Activated CD8-positive, alpha-beta T cell treated with anti-CD3 and anti-CD28 coated beads, Interleukin-2, amount 10 ng/mL, durations not matched to agents 7 days and 5 days (primary cell): ENCODE data around the gene AXIN1. TPM values are rescaled to one million over a fixed set of nuclear protein-coding genes. Genes with fewer than 3 reads are reported as not detected.
"Not testable (repeated sequence)": the region's sequence is repeated elsewhere in the genome, so short reads cannot be mapped to it uniquely, and the experiment has no call there.

Experiments used
- ATAC-seq: fragments of 150-1000 bp; cut with Tn5 transposase; one replicate; pipeline ENCODE4 v1.10.0; 2021; ENCODE audit warnings: moderate library complexity
- CTCF ChIA-PET: fragments of 350-600 bp; sonication (Branson Sonifier 250); formaldehyde crosslinking; loops from one replicate; lab custom pipeline; 2021; ENCODE audit warnings: antibody characterized with exemption; lab: Charles Lee
- POLR2A ChIA-PET: fragments of 350-600 bp; sonication (Branson Sonifier 250); formaldehyde crosslinking; loops from one replicate; lab custom pipeline; 2021; ENCODE audit warnings: antibody characterized with exemption; lab: Charles Lee
- DNase-seq: peaks from one replicate; pipeline ENCODE4 v3.0.0-alpha.2; 2020
- H3K27ac Mint-ChIP-seq: one replicate; pipeline ENCODE4 v1.8.0; 2021; ENCODE audit warnings: mild to moderate bottlenecking, mixed read lengths
- H3K27me3 Mint-ChIP-seq: one replicate; pipeline ENCODE4 v1.8.0; 2021; ENCODE audit warnings: low read depth, mixed read lengths
- H3K36me3 Mint-ChIP-seq: one replicate; pipeline ENCODE4 v1.8.0; 2021; ENCODE audit warnings: low read depth, mixed read lengths
- H3K4me1 Mint-ChIP-seq: one replicate; pipeline ENCODE4 v1.8.0; 2021; ENCODE audit warnings: low read depth, mixed read lengths
- H3K4me3 Mint-ChIP-seq: one replicate; pipeline ENCODE4 v1.8.0; 2021; ENCODE audit warnings: mild to moderate bottlenecking, mixed read lengths
- H3K9me3 Mint-ChIP-seq: one replicate; pipeline ENCODE4 v1.8.0; 2022; ENCODE audit warnings: mixed read lengths; ENCODE audit not compliant: insufficient read depth
- total RNA-seq, 2 experiments: library from RNA; stranded (reverse); gene quantifications; one replicate each; pipeline ENCODE4 v1.2.3, GENCODE V29; 2021

AXIN1 gene
- total RNA-seq, 2 experiments from 2014 or later = 25.1 to 26.1 TPM

DNA sequence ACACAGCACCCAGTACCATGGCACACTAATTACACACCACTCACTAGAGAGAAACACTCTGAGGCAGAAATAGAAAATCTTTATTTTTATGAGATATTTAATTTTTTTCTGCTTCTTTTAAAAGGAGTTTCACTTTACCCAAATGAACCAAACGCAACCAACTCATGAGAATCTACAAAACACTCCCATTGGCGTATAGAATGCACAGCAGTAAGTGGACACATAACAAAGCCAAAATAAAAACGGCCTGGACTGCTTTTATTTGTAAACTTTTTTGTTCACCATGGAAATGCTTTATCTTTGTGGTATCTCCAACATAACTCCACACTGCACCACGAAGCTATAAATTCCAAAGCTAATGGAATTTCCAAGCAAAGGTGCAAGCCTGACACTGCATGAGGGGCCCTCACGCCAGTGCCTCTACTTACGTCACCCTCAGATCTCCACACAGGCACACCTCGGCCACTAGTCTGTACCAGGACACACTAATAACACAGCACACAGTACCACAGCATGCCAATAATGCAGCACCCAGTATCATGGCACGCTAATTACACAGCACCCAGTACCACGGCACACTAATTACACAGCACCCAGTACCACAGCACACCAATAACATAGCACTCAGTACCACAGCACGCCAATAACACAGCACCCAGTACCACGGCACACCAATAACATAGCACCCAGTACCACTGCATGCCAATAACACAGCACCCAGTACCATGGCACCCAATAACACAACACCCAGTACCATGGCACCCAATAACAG, 17.5 kb downstream of the AXIN1 start:
- H3K27ac Mint-ChIP-seq, POLR2A ChIA-PET, H3K9me3 Mint-ChIP-seq, ATAC-seq, H3K27me3 Mint-ChIP-seq, H3K4me3 Mint-ChIP-seq, DNase-seq, H3K36me3 Mint-ChIP-seq, CTCF ChIA-PET: not testable (repeated sequence)
- peaks cover 19% of the 10 kb centered on the region for H3K4me1 Mint-ChIP-seq

DNA sequence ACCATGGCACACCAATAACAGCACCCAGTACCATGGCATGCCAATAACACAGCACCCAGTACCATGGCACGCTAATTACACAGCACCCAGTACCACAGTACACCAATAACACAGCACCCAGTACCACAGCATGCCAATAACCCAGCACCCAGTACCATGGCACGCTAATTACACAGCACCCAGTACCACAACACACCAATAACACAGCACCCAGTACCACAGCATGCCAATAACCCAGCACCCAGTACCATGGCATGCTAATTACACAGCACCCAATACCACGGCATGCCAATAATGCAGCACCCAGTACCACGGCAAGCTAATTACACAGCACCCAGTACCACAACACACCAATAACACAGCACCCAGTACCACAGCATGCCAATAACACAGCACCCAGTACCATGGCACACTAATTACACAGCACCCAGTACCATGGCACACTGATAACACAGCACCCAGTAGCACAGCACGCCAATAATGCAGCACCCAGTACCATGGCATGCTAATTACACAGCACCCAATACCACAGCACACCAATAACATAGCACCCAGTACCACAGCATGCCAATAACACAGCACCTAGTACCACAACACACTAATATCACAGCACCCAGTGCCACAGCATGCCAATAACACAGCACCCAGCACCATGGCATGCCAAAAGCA, 18.2 kb downstream of the AXIN1 start:
- DNase-seq, POLR2A ChIA-PET, H3K9me3 Mint-ChIP-seq, H3K36me3 Mint-ChIP-seq, H3K4me3 Mint-ChIP-seq, ATAC-seq, H3K27me3 Mint-ChIP-seq, H3K27ac Mint-ChIP-seq, CTCF ChIA-PET: not testable (repeated sequence)
- H3K4me1 Mint-ChIP-seq = peaks cover 14% of the 10 kb centered on the region

DNA sequence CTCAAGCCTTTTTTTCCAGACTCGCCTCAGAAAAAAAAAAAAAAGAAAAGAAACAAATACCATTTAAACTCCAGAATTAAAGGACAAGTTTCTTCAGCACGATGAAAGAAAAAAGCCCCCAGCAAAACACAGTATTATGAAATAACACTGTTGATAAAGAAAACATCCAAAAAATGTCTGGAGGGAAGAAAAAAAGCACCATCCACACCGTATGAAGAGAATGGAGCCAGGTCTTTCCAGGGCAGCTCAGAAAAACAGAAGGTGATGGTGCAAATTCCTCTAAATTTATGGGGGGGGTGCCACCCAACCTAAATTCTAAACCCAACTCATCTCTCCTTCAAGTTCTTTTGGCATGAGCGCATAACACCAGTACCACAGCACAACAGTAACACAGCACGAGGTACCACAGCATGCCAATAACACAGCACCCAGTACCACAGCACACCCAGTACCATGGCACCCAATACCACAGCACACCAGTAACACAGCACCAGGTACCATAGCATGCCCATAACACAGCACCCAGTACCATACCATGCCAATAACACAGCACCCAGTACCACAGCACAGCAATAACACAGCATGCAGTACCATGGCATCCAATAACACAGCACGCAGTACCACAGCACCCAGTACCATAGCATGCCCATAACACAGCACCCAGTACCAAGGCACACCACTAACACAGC, 19.0 kb downstream of the AXIN1 start:
- Mint-ChIP-seq H3K27ac (no peak overlapping the region), H3K9me3 (no peaks in the 10 kb centered on the region), H3K4me3 (no peak overlapping the region), H3K4me1 (peaks cover 10% of the 10 kb centered on the region), H3K27me3 (no peaks in the 10 kb centered on the region), H3K36me3 (peaks cover 4% of the 10 kb centered on the region)
- ChIA-PET CTCF (no interaction called here), POLR2A (no interaction called here)
- ATAC-seq = no peak
- DNase-seq = no peak

DNA sequence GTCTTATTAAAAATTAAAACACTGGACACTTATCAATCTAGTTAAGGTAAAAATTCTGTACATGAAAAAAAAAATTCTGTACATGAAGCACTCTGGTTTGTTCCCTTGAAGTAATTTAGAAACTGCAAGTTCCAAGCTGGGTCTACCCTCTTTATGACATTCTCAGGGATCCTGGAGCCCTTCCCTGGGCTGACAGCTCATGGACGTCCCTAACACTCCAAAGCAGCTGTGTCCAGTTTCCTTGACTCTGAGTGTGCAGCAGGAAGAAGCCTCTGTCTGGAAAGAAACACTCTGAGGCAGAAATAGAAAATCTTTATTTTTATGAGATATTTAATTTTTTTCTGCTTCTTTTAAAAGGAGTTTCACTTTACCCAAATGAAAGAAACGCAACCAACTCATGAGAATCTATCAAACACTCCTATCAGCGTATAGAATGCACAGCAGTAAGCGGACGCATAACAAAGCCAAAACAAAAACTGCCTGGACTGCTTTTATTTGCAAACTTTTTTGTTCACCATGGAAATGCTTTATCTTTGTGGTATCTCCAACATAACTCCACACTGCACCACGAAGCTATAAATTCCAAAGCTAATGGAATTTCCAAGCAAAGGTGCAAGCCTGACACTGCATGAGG, 21.2 kb downstream of the AXIN1 start:
- H3K27me3 Mint-ChIP-seq, CTCF ChIA-PET, DNase-seq, H3K9me3 Mint-ChIP-seq, H3K27ac Mint-ChIP-seq, ATAC-seq, H3K4me3 Mint-ChIP-seq, H3K36me3 Mint-ChIP-seq, POLR2A ChIA-PET: not testable (repeated sequence)
- peaks cover 21% of the 10 kb centered on the region for H3K4me1 Mint-ChIP-seq

DNA sequence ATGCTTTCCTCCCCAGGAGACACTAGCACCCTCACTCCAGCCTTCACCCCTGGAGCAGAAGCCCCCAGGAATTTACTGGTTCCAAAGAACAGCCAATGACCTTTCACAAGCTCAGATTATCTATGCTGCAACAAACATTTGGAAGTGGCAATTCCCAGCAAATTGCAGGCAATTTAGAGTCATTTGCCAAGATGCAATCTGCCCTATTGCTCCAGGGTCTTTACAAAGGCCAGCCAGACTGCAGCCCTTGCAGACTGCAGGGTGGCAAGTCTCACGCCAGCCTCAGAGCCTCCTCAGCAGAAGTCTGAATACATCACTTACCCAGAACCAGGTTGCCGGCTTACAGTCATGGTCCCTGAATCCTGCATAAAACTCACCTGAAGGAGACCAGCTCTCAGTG, 21.8 kb downstream of the AXIN1 start:
- POLR2A ChIA-PET = no interaction called here
- Mint-ChIP-seq H3K9me3 (no peaks in the 10 kb centered on the region), H3K27me3 (no peaks in the 10 kb centered on the region), H3K4me1 (peaks cover 20% of the 10 kb centered on the region), H3K4me3 (no peak overlapping the region), H3K36me3 (peaks cover 4% of the 10 kb centered on the region), H3K27ac (no peak overlapping the region)
- no peak for DNase-seq
- CTCF ChIA-PET = no interaction called here
- no peak for ATAC-seq

DNA sequence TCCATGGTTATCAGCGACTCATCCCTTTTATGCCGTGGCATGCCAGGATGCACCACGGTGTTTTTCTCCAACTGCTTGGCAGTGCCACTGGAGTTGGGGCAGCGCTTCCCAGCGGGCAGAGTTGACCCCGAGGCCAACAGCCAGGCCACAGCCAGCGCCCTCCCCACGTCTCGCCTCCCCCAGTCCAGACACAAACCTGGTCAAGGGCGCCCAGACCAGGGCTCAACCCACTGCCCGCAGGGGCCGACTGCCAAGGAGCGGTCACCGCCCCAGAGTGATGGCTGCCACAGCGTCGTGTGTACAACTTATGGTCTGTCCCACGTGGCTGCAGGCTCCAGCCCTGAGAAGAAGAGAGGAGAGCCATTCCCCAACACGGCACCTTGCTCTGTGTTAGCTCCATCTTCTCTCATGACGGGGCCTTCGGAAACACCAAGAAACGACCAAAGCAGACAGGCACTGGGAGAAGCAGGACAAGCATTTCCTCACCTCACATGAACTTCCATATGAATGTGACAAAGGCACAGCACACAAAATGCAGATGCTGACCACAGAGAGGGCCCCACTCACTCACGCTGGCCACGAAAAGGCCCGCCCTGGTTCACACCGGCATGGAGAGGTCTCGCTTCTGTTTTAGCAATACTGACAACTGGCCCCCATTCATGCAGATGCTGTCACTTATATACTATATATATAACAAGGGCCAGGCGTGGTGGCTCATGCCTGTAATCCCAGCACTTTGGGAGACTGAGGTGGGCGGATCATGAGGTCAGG, 27.0 kb downstream of the AXIN1 start:
- H3K9me3 Mint-ChIP-seq = no peaks in the 10 kb centered on the region
- ATAC-seq (no peak), DNase-seq (no peak)
- ChIA-PET CTCF (interaction anchor here (0.8 to 1.5 kb wide), 2 partner anchors 12 to 90 kb away, joined by 3 to 4 read pairs; partner anchors contain the start of gene FAM234A), POLR2A (interaction anchor here (1.5 to 1.6 kb wide), 2 partner anchors 26 to 91 kb away, joined by 4 to 5 read pairs; partner anchors contain the start of genes AXIN1 and FAM234A)
- H3K4me3 Mint-ChIP-seq = peak overlapping the region; percentile 57
- peaks cover 12% of the 10 kb centered on the region for H3K36me3 Mint-ChIP-seq
- peak overlapping the region; percentile 75 for H3K27ac Mint-ChIP-seq
- H3K4me1 Mint-ChIP-seq = peaks cover 36% of the 10 kb centered on the region
- no peaks in the 10 kb centered on the region for H3K27me3 Mint-ChIP-seq

DNA sequence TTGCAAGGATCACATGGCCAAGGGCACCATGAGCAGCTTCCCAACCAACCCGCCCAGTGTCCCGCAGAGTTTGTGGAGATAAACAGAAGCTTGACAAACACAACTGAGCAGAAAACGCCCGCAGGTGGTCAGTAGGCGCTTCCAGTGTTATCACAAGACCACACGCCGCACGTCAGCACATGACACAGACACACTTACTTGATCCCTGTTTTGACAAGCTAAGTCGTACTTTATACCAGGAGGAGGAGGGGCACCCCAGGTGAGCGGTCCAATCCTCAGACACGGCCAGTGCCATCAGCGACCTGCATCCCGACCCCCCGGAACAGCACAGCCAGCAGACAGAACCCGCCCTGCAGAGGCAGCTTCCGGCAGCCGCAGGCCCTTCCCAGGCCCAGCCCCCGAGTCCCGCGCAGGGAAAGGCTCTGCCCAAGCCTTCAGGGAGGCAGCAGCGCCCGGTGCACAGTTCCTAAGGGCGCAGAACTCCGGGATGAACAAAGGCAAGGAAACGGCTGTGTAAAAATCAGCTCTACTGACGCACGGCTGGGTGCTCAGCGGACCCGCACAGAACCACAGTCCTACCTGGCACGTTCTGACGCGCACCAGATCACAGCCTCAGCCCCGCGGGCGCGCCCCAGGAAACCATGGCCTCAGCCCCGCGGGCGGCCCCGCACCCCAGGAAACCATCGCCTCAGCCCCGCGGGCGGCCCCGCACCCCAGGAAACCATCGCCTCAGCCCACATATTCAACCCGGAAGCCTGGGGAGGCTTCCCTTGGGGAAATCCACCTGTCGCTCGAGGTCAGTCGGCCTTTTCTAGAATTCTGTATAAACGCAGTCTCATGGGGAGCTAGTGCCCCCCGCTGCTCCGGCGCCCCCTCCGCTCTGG, 27.8 kb downstream of the AXIN1 start:
- H3K36me3 Mint-ChIP-seq = peaks cover 12% of the 10 kb centered on the region
- DNase-seq (peak; percentile 70), ATAC-seq (peak; percentile 83)
- peak overlapping the region; percentile 75 for H3K27ac Mint-ChIP-seq
- peaks cover 42% of the 10 kb centered on the region for H3K4me1 Mint-ChIP-seq
- H3K9me3 Mint-ChIP-seq = no peaks in the 10 kb centered on the region
- H3K27me3 Mint-ChIP-seq = no peaks in the 10 kb centered on the region
- peak overlapping the region; percentile 57 for H3K4me3 Mint-ChIP-seq
- ChIA-PET CTCF (interaction anchor here (1.5 kb wide), 1 partner anchor 90 kb away, joined by 4 read pairs; the partner anchor contains the start of gene FAM234A), POLR2A (interaction anchor here (1.5 to 1.6 kb wide), 2 partner anchors 27 to 90 kb away, joined by 4 to 5 read pairs; partner anchors contain the start of genes AXIN1 and FAM234A)

DNA sequence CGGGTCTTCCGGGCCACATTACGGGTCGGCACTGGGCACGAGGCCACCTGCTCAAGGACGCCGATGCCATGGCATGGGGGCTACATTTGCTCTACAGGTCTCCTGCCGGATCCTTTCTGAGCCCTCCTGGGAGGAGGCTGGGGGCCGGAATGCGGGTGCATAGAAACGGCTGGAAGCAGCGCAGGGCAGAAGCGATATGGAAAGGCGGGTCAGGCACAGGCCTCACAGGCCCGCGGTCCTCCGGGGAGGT, 28.4 kb downstream of the AXIN1 start:
- CTCF ChIA-PET = interaction anchor here (1.5 kb wide), 1 partner anchor 89 kb away, joined by 4 read pairs; the partner anchor contains the start of gene FAM234A
- H3K4me1 Mint-ChIP-seq = peaks cover 44% of the 10 kb centered on the region
- peaks cover 13% of the 10 kb centered on the region for H3K36me3 Mint-ChIP-seq
- H3K9me3 Mint-ChIP-seq = no peaks in the 10 kb centered on the region
- no peak for DNase-seq
- no peak for ATAC-seq
- no peak overlapping the region for H3K4me3 Mint-ChIP-seq
- no peaks in the 10 kb centered on the region for H3K27me3 Mint-ChIP-seq
- POLR2A ChIA-PET = interaction anchor here (1.5 kb wide), 1 partner anchor 89 kb away, joined by 5 read pairs; the partner anchor contains the start of gene FAM234A
- H3K27ac Mint-ChIP-seq = no peak overlapping the region

DNA sequence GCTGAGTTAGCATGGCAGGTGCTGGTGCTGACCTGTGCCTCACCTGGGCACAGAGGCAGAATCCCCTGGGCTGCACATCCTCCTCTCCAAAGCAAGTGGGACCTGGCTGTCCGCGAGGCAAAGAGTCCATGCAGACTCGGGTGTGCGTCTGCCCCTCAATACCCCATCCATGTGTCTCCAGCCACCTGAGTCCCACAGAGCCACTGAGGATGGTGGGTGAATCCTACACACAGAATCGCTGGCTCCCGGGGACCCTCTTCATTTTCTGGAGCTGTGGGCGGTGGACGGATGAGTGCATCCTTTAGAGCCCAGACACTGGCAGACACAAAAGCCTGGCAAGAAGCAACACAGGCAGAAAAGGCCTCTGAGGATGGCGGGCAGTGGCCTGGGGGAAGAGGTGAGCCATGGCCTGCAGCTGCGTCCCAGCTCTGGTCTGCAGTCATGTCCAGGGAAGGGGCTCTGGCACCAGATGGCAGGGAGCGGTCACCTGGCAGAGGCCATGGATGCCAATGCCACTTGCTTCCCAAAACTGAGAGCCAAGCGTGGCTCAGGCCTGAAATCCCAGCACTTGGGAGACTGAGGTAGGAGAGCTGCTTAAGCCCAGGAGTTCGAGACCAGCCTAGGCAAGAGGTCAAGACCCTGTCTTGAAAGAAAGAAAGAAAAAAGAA, 29.9 kb downstream of the AXIN1 start:
- Mint-ChIP-seq H3K9me3 (no peaks in the 10 kb centered on the region), H3K4me1 (peaks cover 49% of the 10 kb centered on the region), H3K27ac (no peak overlapping the region), H3K4me3 (no peak overlapping the region), H3K27me3 (no peaks in the 10 kb centered on the region), H3K36me3 (peaks cover 13% of the 10 kb centered on the region)
- CTCF ChIA-PET = no interaction called here
- POLR2A ChIA-PET = interaction anchor here (0.7 kb wide), 1 partner anchor 87 kb away, joined by 3 read pairs; no protein-coding TSS in a partner anchor
- ATAC-seq = no peak
- DNase-seq = no peak

DNA sequence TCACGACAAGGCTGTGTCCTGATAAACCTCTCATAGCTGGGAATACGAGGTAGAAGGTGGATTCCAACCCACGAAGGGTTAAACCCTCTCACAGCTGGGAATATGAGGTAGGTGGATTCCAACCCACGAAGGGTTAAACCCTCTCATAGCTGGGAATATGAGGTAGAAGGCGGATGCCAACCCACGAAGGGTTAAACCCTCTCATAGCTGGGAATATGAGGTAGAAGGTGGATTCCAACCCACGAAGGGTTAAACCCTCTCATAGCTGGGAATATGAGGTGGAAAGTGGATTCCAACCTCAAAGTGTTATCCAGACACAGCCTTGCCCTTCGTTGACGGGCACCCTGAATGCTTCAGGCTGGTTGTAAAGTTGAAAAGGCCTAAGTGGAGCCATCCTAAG, 31.0 kb downstream of the AXIN1 start:
- no peak for DNase-seq
- Mint-ChIP-seq H3K9me3 (no peaks in the 10 kb centered on the region), H3K27ac (no peak overlapping the region), H3K27me3 (no peaks in the 10 kb centered on the region), H3K4me3 (no peak overlapping the region), H3K36me3 (peaks cover 13% of the 10 kb centered on the region), H3K4me1 (peaks cover 43% of the 10 kb centered on the region)
- no peak for ATAC-seq
- CTCF ChIA-PET = no interaction called here
- POLR2A ChIA-PET = no interaction called here
